GM12892 (cell line): Measurements from ENCODE around the gene DIDO1.

Experiments
- POLR2A ChIP-seq: IDR thresholded peaks from 2 replicates; pipeline ENCODE4 v1.6.1; 2011; ENCODE audit warnings: low read depth, low read length, control low read depth
- POLR2AphosphoS5 ChIP-seq: IDR thresholded peaks from 2 replicates; pipeline ENCODE4 v1.6.1; 2011; ENCODE audit warnings: low read depth, low read length, control low read depth

DNA sequence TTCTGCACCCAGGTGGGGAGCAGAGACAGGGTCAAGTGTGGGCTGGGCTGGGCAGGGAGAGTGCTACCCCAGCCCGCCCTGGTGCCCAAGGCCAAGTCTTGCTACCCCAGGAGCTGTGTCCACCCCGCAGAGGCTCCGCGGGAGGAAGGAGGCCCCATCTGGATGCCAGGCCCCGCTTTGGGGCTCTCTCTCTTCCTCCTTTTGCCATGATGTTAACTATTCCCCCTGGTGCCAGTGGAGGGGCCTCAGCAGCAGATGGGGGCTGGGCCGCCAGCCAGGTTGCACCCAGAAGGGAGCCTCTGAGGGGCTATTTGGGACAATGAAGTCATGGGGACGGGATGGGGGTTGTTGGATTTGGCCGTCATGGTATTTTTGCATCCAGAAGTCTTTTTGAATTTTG, 35.5 kb upstream of the DIDO1 start:
- TF ChIP-seq POLR2A (no peak), POLR2AphosphoS5 (no peak)
